K562 (cell line): ENCODE results near the gene MTERF4. TPM values are rescaled to one million over a fixed set of nuclear protein-coding genes. Genes with fewer than 3 reads are reported as not detected.

Experiments used
- AFF1 ChIP-seq, 2 experiments: fragments of 450-650 bp; IDR thresholded peaks; 2 replicates each; pipeline ENCODE4 v1.6.1; 2018; ENCODE audit warnings: mild to moderate bottlenecking in 2 of 2, low read depth in 1 of 2; ENCODE audit not compliant: partially characterized antibody in 2 of 2
- CREB3L1 ChIP-seq: fragments of 450-650 bp; IDR thresholded peaks from 2 replicates; pipeline ENCODE4 v1.6.1; 2014; ENCODE audit warnings: low read depth, mild to moderate bottlenecking, moderate library complexity, borderline replicate concordance
- ESRRA ChIP-seq: fragments of 450-650 bp; IDR thresholded peaks from 2 replicates; pipeline ENCODE4 v1.6.1; 2014; ENCODE audit warnings: low read depth, mild to moderate bottlenecking, moderate library complexity, borderline replicate concordance
- GMEB1 ChIP-seq: fragments of 250-450 bp; sonication (Bioruptor Pico); IDR thresholded peaks from 2 replicates; pipeline ENCODE4 v1.4.0; 2020; ENCODE audit warnings: mild to moderate bottlenecking
- KLF10 ChIP-seq: fragments of 250-450 bp; sonication (Bioruptor Pico); IDR thresholded peaks from 2 replicates; pipeline ENCODE4 v1.6.1; 2021; ENCODE audit warnings: matching md5 sums
- NELFE ChIP-seq: IDR thresholded peaks from 2 replicates; pipeline ENCODE4 v1.6.1; 2011; ENCODE audit warnings: mild to moderate bottlenecking; ENCODE audit not compliant: insufficient read depth, insufficient read length
- PRDM10 ChIP-seq: fragments of 450-650 bp; IDR thresholded peaks from 2 replicates; pipeline ENCODE4 v1.6.1; 2018; ENCODE audit not compliant: partially characterized antibody
- RBM34 ChIP-seq: fragments of 200-400 bp; formaldehyde crosslinking; IDR thresholded peaks from 2 replicates; pipeline ENCODE4 v1.6.1; 2018; ENCODE audit warnings: low read length, borderline replicate concordance; ENCODE audit not compliant: insufficient read depth
- TAF9B ChIP-seq: fragments of 450-650 bp; IDR thresholded peaks from 2 replicates; pipeline ENCODE4 v1.6.1; 2018; ENCODE audit warnings: mild to moderate bottlenecking; ENCODE audit not compliant: partially characterized antibody
- ZBTB9 ChIP-seq: fragments of 450-650 bp; formaldehyde crosslinking; IDR thresholded peaks from 2 replicates; pipeline ENCODE4 v1.4.0; 2020; ENCODE audit warnings: mild to moderate bottlenecking, moderate library complexity
- ZFP1 ChIP-seq: fragments of 450-650 bp; formaldehyde crosslinking; IDR thresholded peaks from 2 replicates; pipeline ENCODE4 v1.4.0; 2020; ENCODE audit warnings: mild to moderate bottlenecking, mixed read lengths
- polyA plus RNA-seq, 8 experiments: library from polyadenylated mRNA; depleted of rRNA in 4 of 8; stranded (reverse) in 5 of 8; unstranded in 3 of 8; fragments of >200 nt; fragmentation: Nextera tagmentation in 2 of 8; fragmentation: Illumina TruSeq in 1 of 8; extraction: Ambion mirVana in 2 of 8; extraction: Trizol in 1 of 8; gene quantifications; 2 replicates each; pipeline versions ENCODE4 v1.2.1 to v1.2.3, GENCODE V29; 2011 to 2014; ENCODE audit warnings: inconsistent platforms in 1 of 8, missing spikeins in 1 of 8
- total RNA-seq, 7 experiments: library from RNA; depleted of rRNA in 6 of 7; stranded (reverse); fragments of >200 nt in 6 of 7; fragmentation: Illumina TruSeq in 2 of 7; extraction: Trizol in 2 of 7; gene quantifications; 2 replicates each; pipeline versions ENCODE4 v1.2.1 to v1.2.3, GENCODE V29; 2011 to 2021; ENCODE audit warnings: low replicate concordance in 1 of 7
- TF ChIP-seq, protein P1 (sequence below): sonication (generic); formaldehyde crosslinking; IDR thresholded peaks from 2 replicates; pipeline ENCODE4 v1.8.1; 2023; ENCODE audit warnings: mild to moderate bottlenecking, missing genetic modification reagents

MTERF4 gene
- total and polyA plus RNA-seq, 9 of the 15 experiments (the other 6 are each of a cell fraction or from before 2014, with no cell fraction given) = 15.3 to 29.6 (median 21.2) TPM

DNA sequence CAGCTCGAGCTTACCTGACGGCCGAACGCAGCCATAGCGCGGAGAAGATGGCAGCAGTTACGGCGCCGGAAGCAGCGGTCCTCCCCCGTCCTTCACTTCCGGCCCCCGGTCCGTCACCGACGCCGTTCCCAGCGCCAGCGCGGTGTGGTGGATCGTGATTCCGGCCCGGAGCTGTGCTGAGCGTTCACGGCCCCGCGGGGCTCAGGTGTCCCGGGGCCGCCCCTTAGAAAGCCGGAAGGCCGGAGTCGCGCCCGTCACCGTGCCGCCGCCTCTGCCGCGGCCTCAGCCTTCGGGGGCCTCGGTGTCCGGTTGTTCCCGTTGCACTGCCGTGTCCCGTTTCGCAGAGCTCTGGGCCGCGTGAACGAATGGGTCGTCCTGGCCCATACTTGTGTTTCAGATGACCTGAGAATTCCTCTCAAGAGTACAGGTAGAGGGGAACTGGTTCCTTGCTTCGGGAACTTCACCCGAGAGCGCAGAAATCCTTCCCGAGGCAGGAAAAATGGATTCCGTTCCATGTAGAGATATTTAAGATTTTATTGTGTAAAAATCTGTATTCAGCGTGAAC lies at the start of gene MTERF4 (continued):
- no peak for TF ChIP-seq RBM34
- no peak for TF ChIP-seq AFF1 (IDR thresholded peaks at IDR 0.05; ENCODE audit: low read depth in 1 of 2, partially characterized antibody in 2 of 2)
- TF ChIP-seq CREB3L1 = 0 out of 2 replicates have a peak, but pooled peaks have one; percentile 33
- no peak for TF ChIP-seq PRDM10
- TF ChIP-seq, protein P1, sequence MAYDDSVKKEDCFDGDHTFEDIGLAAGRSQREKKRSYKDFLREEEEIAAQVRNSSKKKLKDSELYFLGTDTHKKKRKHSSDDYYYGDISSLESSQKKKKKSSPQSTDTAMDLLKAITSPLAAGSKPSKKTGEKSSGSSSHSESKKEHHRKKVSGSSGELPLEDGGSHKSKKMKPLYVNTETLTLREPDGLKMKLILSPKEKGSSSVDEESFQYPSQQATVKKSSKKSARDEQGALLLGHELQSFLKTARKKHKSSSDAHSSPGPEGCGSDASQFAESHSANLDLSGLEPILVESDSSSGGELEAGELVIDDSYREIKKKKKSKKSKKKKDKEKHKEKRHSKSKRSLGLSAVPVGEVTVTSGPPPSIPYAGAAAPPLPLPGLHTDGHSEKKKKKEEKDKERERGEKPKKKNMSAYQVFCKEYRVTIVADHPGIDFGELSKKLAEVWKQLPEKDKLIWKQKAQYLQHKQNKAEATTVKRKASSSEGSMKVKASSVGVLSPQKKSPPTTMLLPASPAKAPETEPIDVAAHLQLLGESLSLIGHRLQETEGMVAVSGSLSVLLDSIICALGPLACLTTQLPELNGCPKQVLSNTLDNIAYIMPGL (CRISPR knock-in tag) = peak; percentile 77; the same call in 1 of the 2 replicates
- no peak for TF ChIP-seq KLF10 (CRISPR knock-in tag)
- peak; percentile 77 for TF ChIP-seq GMEB1 (CRISPR knock-in tag)
- TF ChIP-seq TAF9B = peak; percentile 83
- TF ChIP-seq ESRRA = peak; percentile 61; the same call in 1 of the 2 replicates
- TF ChIP-seq ZFP1 = no peak
- TF ChIP-seq ZBTB9 = peak; percentile 28; the same call in 1 of the 2 replicates
- no peak for TF ChIP-seq NELFE
